ENCODE results near the gene ACAN.

Gene ACAN

GRCh38 chr15:88803241-88803919, at the start of gene ACAN:
Gene ACAN, plus strand, starts transcription at chr15:88803436. Its CDS starts 32,771 bp downstream, at chr15:88836207.
- DNase-seq, result no peak

GRCh38 chr15:88756521-88756920, 46.7 kb upstream of the ACAN start:
- DNase-seq, result no peak

- no peak for DNase-seq
Measured at GRCh38 chr15:88756921-88757320, 46.3 kb upstream of the ACAN start.

- DNase-seq, result no peak
Measured at GRCh38 chr15:88759872-88760271, 43.4 kb upstream of the ACAN start.

GRCh38 chr15:88764448-88764847, 38.8 kb upstream of the ACAN start:
- DNase-seq, result no peak

- DNase-seq, result no peak
Measured at GRCh38 chr15:88765212-88765611, 38.0 kb upstream of the ACAN start.

- DNase-seq, result no peak
Measured at GRCh38 chr15:88769161-88769971, 33.9 kb upstream of the ACAN start.

GRCh38 chr15:88775776-88776175, 27.5 kb upstream of the ACAN start:
- no peak for DNase-seq

GRCh38 chr15:88776646-88777045, 26.6 kb upstream of the ACAN start:
- no peak for DNase-seq

- DNase-seq, result no peak
Measured at GRCh38 chr15:88779944-88780343, 23.3 kb upstream of the ACAN start.

GRCh38 chr15:88782465-88782864, 20.8 kb upstream of the ACAN start:
- no peak for DNase-seq

GRCh38 chr15:88785217-88785616, 18.0 kb upstream of the ACAN start:
- no peak for DNase-seq

GRCh38 chr15:88788036-88788435, 15.2 kb upstream of the ACAN start:
- no peak for DNase-seq

- no peak for DNase-seq
Measured at GRCh38 chr15:88788816-88789215, 14.4 kb upstream of the ACAN start.

GRCh38 chr15:88790486-88790885, 12.8 kb upstream of the ACAN start:
- no peak for DNase-seq

- no peak for DNase-seq
Measured at GRCh38 chr15:88791637-88792036, 11.6 kb upstream of the ACAN start.

GRCh38 chr15:88792342-88793282, 10.6 kb upstream of the ACAN start:
- no peak for DNase-seq

- DNase-seq, result no peak
Measured at GRCh38 chr15:88794001-88794400, 9.2 kb upstream of the ACAN start.

- no peak for DNase-seq
Measured at GRCh38 chr15:88797663-88798339, 5.4 kb upstream of the ACAN start.

GRCh38 chr15:88799341-88799740, 3.9 kb upstream of the ACAN start:
- no peak for DNase-seq

GRCh38 chr15:88800026-88800425, 3.2 kb upstream of the ACAN start:
- no peak for DNase-seq

GRCh38 chr15:88800738-88801137, 2.5 kb upstream of the ACAN start:
- DNase-seq, result no peak
